PC-3 (cell line): Measurements from ENCODE around the gene RNF151. TPM values are rescaled to one million over a fixed set of nuclear protein-coding genes. Genes with fewer than 3 reads are reported as not detected.
A peak's percentile ranks its signal among the peaks of the same experiment; 100 is the strongest.

Source experiments
- ATAC-seq: fragments of 200-7000 bp; cut with Tn5 transposase; 2 replicates; pipeline ENCODE4 v1.9.1; 2020; ENCODE audit warnings: mild to moderate bottlenecking, moderate library complexity
- Bru-seq: library from RNA; stranded (reverse); fragments of 400-500 nt; gene quantifications from one replicate; lab custom pipeline; 2021; lab: Mats Ljungman, UMichigan
- BruChase-seq, 2 experiments: library from RNA; stranded (reverse); fragments of 400-500 nt; gene quantifications; one replicate each; lab custom pipeline; 2021; lab: Mats Ljungman, UMichigan
- BruUV-seq: library from RNA; stranded (reverse); fragments of 400-500 nt; replicated peaks from 2 replicates; lab custom pipeline; 2021; lab: Mats Ljungman, UMichigan
- CTCF ChIA-PET: fragments of 300-600 bp; sonication (Branson Sonifier 250); formaldehyde crosslinking; loops from one replicate; lab custom pipeline; 2022; ENCODE audit warnings: antibody characterized with exemption; lab: Charles Lee
- POLR2A ChIA-PET: fragments of 300-600 bp; sonication (Branson Sonifier 250); formaldehyde crosslinking; loops from one replicate; lab custom pipeline; 2022; ENCODE audit warnings: antibody characterized with exemption; ENCODE audit not compliant: unreplicated experiment; lab: Charles Lee
- DNase-seq: peaks from one replicate; pipeline ENCODE4 v3.0.0-alpha.2; 2015
- H2AFZ ChIP-seq: fragments of 300-600 bp; sonication (generic); 2 replicates; pipeline ENCODE4 v1.6.0; 2016; ENCODE audit warnings: antibody characterized with exemption, low read length
- H3F3A ChIP-seq: fragments of 300-600 bp; sonication (generic); one replicate; pipeline ENCODE4 v1.6.0; 2017; ENCODE audit warnings: antibody characterized with exemption, low read length, control low read depth, mild to moderate bottlenecking; ENCODE audit not compliant: unreplicated experiment
- H3K27ac ChIP-seq: fragments of 300-600 bp; sonication (generic); 2 replicates; pipeline ENCODE4 v1.5.1; 2016; ENCODE audit warnings: mild to moderate bottlenecking, low read length
- H3K27me3 ChIP-seq: fragments of 300-600 bp; sonication (generic); 2 replicates; pipeline ENCODE4 v1.6.1; 2016; ENCODE audit warnings: low read length, mixed read lengths
- H3K36me3 ChIP-seq: fragments of 300-600 bp; sonication (generic); 2 replicates; pipeline ENCODE4 v1.6.1; 2016; ENCODE audit warnings: low read depth, mixed run types, low read length, mixed read lengths
- H3K4me1 ChIP-seq: fragments of 300-600 bp; sonication (generic); 2 replicates; pipeline ENCODE4 v1.5.1; 2016; ENCODE audit warnings: low read length; ENCODE audit not compliant: insufficient read depth
- H3K4me2 ChIP-seq: fragments of 300-600 bp; sonication (generic); 2 replicates; pipeline ENCODE4 v1.6.0; 2016; ENCODE audit warnings: low read length
- H3K4me3 ChIP-seq: fragments of 300-600 bp; sonication (generic); 2 replicates; pipeline ENCODE4 v1.5.1; 2016; ENCODE audit warnings: mild to moderate bottlenecking, low read length, mixed read lengths
- H3K79me2 ChIP-seq: fragments of 300-600 bp; sonication (generic); 2 replicates; pipeline ENCODE4 v1.6.1; 2017; ENCODE audit warnings: low read length, mixed read lengths
- H3K9ac ChIP-seq: fragments of 300-600 bp; sonication (generic); 2 replicates; pipeline ENCODE4 v1.6.0; 2016; ENCODE audit warnings: mild to moderate bottlenecking, low read length
- H3K9me2 ChIP-seq: fragments of 300-600 bp; sonication (generic); replicated peaks from 2 replicates; pipeline ENCODE4 v1.6.1; 2016; ENCODE audit warnings: mixed run types, low read length, mixed read lengths
- H3K9me3 ChIP-seq: fragments of 300-600 bp; sonication (generic); 2 replicates; pipeline ENCODE4 v1.6.1; 2016; ENCODE audit warnings: low read length, mixed read lengths
- H4K20me1 ChIP-seq: fragments of 300-600 bp; sonication (generic); 2 replicates; pipeline ENCODE4 v1.6.1; 2016; ENCODE audit warnings: low read length, mixed read lengths
- EZH2 ChIP-seq: fragments of 300-600 bp; sonication (generic); IDR thresholded peaks from one replicate; pipeline ENCODE4 v1.6.1; 2017; ENCODE audit warnings: antibody characterized with exemption, mild to moderate bottlenecking, low read length; ENCODE audit not compliant: unreplicated experiment
- EZH2phosphoT487 ChIP-seq: fragments of 300-600 bp; sonication (generic); IDR thresholded peaks from 2 replicates; pipeline ENCODE4 v1.6.1; 2018; ENCODE audit warnings: mild to moderate bottlenecking, antibody characterized with exemption, low read length, borderline replicate concordance
- intact Hi-C: fragments of 100-400 bp; cut with micrococcal nuclease; formaldehyde crosslinking; loops from 2 replicates; pipeline ENCODE4 v1.9.0; 2023
- long read RNA-seq: library from polyadenylated mRNA; unstranded; transcript quantifications from one replicate; pipeline ENCODE4 v2.0.0, GENCODE V29; 2021; ENCODE audit not compliant: unreplicated experiment
- total RNA-seq: library from RNA; depleted of rRNA; stranded (reverse); fragments of >200 nt; gene quantifications from 2 replicates; pipeline ENCODE4 v1.2.3, GENCODE V29; 2014; rRNA removed
- TF ChIP-seq, protein P1 (sequence below): fragments of 300-600 bp; sonication (generic); conservative IDR thresholded peaks from 2 replicates; pipeline ENCODE4 v1.5.1; 2017; ENCODE audit warnings: antibody characterized with exemption, low read depth, mild to moderate bottlenecking, low read length

RNF151 gene, protein sequence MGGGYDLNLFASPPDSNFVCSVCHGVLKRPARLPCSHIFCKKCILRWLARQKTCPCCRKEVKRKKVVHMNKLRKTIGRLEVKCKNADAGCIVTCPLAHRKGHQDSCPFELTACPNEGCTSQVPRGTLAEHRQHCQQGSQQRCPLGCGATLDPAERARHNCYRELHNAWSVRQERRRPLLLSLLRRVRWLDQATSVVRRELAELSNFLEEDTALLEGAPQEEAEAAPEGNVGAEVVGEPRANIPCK
- total RNA-seq (not detected in 2 replicates), Bru-seq, nascent RNA (percentile 32 among the genes with signal in this experiment), BruChase-seq, experiment 1, labeled RNA remaining after a 6-hour chase (percentile 35 among the genes with signal in this experiment), BruChase-seq, experiment 2, labeled RNA remaining after a 2-hour chase (percentile 21 among the genes with signal in this experiment)
- long read RNA-seq = 0 reads

DNA sequence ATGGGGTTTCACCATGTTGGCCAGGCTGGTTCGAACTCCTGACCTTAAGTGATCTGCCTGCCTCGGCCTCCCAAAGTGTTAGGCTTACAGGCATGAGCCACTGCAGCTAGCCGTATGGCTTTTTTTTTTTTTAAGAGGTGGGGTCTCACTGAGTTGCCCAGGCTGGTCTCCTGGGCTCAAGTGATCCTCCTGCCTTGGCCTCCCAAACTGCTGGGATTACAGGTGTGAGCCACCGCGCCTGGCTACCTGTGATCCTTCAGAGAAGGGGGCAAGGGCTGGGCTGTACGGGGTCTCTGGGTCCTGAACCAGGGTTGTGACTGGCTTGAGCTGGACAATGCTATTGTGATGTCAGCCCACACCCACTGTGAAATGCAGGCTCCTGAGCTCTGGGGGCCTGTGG is at the start of gene RNF151:
RNF151 (plus strand) TSS at position 397 of the 400 bp plus-strand sequence. CDS start 26 bp downstream, outside the sequence.
- Histone ChIP-seq H3K27ac (no peak within 1 kb of the TSS), H3K79me2 (peaks cover 40% of the 10 kb centered on the region), H3K36me3 (peaks cover 22% of the 10 kb centered on the region), H3K27me3 (no peaks in the 10 kb centered on the region), H3F3A (peaks cover 6% of the 10 kb centered on the region), H3K9me3 (no peaks in the 10 kb centered on the region), H3K9me2 (no peaks in the 10 kb centered on the region), H3K4me3 (peak within 1 kb of the TSS; percentile 96), H3K4me1 (peaks cover 9% of the 10 kb centered on the region; the same call in 1 of the 2 replicates), H3K9ac (peak within 1 kb of the TSS; percentile 99), H2AFZ (no peak within 1 kb of the TSS), H3K4me2 (peak within 1 kb of the TSS; percentile 96), H4K20me1 (peaks cover 19% of the 10 kb centered on the region)
- ChIA-PET CTCF (no interaction called here), POLR2A (no interaction called here)
- TF ChIP-seq EZH2phosphoT487 (no peak), EZH2 (no peak)
- TF ChIP-seq, protein P1, sequence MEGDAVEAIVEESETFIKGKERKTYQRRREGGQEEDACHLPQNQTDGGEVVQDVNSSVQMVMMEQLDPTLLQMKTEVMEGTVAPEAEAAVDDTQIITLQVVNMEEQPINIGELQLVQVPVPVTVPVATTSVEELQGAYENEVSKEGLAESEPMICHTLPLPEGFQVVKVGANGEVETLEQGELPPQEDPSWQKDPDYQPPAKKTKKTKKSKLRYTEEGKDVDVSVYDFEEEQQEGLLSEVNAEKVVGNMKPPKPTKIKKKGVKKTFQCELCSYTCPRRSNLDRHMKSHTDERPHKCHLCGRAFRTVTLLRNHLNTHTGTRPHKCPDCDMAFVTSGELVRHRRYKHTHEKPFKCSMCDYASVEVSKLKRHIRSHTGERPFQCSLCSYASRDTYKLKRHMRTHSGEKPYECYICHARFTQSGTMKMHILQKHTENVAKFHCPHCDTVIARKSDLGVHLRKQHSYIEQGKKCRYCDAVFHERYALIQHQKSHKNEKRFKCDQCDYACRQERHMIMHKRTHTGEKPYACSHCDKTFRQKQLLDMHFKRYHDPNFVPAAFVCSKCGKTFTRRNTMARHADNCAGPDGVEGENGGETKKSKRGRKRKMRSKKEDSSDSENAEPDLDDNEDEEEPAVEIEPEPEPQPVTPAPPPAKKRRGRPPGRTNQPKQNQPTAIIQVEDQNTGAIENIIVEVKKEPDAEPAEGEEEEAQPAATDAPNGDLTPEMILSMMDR = no peak
- DNase-seq (no peak), ATAC-seq (no peak)
- BruUV-seq = no TSS peak
- intact Hi-C loops = no loop called here

DNA sequence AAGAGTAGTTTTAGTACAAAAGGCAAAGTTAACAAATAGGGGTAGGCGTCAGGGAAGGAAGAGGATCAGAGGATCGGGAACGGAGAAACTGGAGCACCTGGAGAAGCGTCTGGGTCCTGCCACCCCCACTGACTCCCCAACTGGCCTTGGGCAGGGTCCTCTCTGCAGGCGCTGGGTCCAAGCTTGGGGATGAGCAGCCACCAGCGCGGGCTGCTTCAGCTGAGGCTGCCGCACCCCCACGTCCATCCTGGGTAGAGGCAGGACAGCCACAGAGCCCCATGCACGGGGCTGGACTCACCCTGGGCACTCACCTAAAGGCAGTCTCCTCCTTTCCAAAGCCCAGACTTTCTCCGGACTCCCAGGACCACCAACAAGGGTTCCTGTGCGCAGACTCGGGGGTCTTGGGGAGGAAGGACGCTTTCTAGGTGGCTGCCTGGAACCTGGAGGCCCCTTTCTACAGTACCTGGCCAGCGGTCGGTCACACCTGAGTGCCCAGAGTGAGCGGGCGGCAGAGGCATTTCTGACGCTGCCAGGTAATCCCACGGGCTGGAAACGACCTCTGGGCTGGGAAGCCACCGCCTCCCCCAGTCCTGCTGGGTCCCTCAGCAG is 49.5 kb upstream of the RNF151 start:
- POLR2A ChIA-PET = no interaction called here
- no peak for ATAC-seq
- Histone ChIP-seq H3K9me2 (no peaks in the 10 kb centered on the region), H3K27ac (no peak overlapping the region), H3K9ac (no peak overlapping the region), H3K4me1 (peaks cover 11% of the 10 kb centered on the region), H3K9me3 (no peaks in the 10 kb centered on the region), H3K27me3 (peaks cover 36% of the 10 kb centered on the region), H3F3A (no peaks in the 10 kb centered on the region), H3K79me2 (no peaks in the 10 kb centered on the region), H4K20me1 (no peaks in the 10 kb centered on the region), H2AFZ (no peak overlapping the region), H3K36me3 (no peaks in the 10 kb centered on the region), H3K4me3 (no peak overlapping the region), H3K4me2 (no peak overlapping the region)
- TF ChIP-seq, protein P1 = no peak
- no TSS peak for BruUV-seq
- DNase-seq = no peak
- CTCF ChIA-PET = no interaction called here
- intact Hi-C loops = no loop called here
